Measurements from ENCODE around the gene MYLK. TPM values are rescaled to one million over a fixed set of nuclear protein-coding genes. Genes with fewer than 3 reads are reported as not detected.

Gene MYLK
- total RNA-seq, 4 donors from 2014 or later = 24.6 to 47.0 (median 39.2) TPM

GRCh38 chr3:123692041-123692440 lies 192.1 kb downstream of the MYLK start:
- Histone ChIP-seq H3K36me3 (no peaks in the 10 kb centered on the region), H3K27ac (peak overlapping the region; percentile 34), H3K4me3 (no peak overlapping the region), H3K27me3 (no peaks in the 10 kb centered on the region), H3K4me1 (peaks cover 25% of the 10 kb centered on the region), H3K9me3 (no peaks in the 10 kb centered on the region)
- TF ChIP-seq POLR2A (IDR thresholded peaks at IDR 0.05) = no peak
- 74% methylated on average over 9 of the region's 9 CpGs for WGBS
- DNase-seq (ENCODE audit: low spot score in 2 of 2) = no peak

- no peaks in the 10 kb centered on the region for H3K9me3 ChIP-seq
- TF ChIP-seq CTCF (IDR thresholded peaks at IDR 0.05) (no peak), POLR2AphosphoS5 (IDR thresholded peaks at IDR 0.05) (no peak), EP300 (IDR thresholded peaks at IDR 0.05) (no peak), POLR2A (IDR thresholded peaks at IDR 0.05) (no peak)
- H3K27me3 ChIP-seq = no peaks in the 10 kb centered on the region
- peaks cover 17% of the 10 kb centered on the region for H3K4me1 ChIP-seq
- H3K36me3 ChIP-seq = no peaks in the 10 kb centered on the region
- no peak for DNase-seq (ENCODE audit: low spot score in 2 of 2)
- H3K27ac ChIP-seq = no peak overlapping the region
- 87% methylated on average over 3 of the region's 3 CpGs for WGBS
- H3K4me3 ChIP-seq = no peak overlapping the region
Measured at GRCh38 chr3:123689831-123690230, 194.3 kb downstream of the MYLK start.

DNA sequence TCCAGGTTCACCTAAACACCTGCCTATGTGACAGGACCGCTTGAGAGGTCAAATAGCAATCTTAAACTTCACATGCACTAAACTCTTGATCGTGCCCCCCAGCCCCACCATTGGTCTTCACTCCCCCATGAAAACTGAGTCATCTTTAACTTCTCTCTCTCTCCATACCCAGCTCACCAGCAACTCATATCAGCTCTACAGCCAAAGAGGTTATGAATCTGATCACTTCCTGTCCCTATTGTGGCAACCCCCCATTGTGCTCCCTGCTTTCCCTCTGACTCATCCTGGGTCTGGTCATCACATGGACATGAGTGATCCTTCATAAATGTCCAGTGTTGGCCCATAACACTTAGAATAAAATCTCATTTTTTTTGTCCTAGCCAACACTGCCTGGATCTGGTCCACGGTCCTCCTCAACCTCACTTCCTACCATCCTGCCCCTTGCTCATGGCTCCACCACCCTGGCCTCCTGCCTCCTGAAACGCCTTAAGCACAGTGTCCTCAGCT lies 195.8 kb downstream of the MYLK start:
- peaks cover 16% of the 10 kb centered on the region for H3K4me1 ChIP-seq
- TF ChIP-seq EP300 (IDR thresholded peaks at IDR 0.05) = no peak
- H3K9me3 ChIP-seq = no peaks in the 10 kb centered on the region
- H3K27me3 ChIP-seq = no peaks in the 10 kb centered on the region
- H3K4me3 ChIP-seq = no peak overlapping the region
- H3K27ac ChIP-seq = peak overlapping the region; percentile 55
- no peak for DNase-seq (ENCODE audit: low spot score in 2 of 2)
- 82% methylated on average over 4 of the region's 4 CpGs for WGBS
- no peaks in the 10 kb centered on the region for H3K36me3 ChIP-seq

GRCh38 chr3:123687286-123687685 lies 196.8 kb downstream of the MYLK start:
- Histone ChIP-seq H3K36me3 (peaks cover 5% of the 10 kb centered on the region), H3K27me3 (no peaks in the 10 kb centered on the region), H3K9me3 (no peaks in the 10 kb centered on the region), H3K4me1 (peaks cover 16% of the 10 kb centered on the region), H3K4me3 (no peak overlapping the region), H3K27ac (peak overlapping the region; percentile 28)
- DNase-seq (ENCODE audit: low spot score in 2 of 2) = no peak
- TF ChIP-seq POLR2A (IDR thresholded peaks at IDR 0.05) (no peak), POLR2AphosphoS5 (IDR thresholded peaks at IDR 0.05) (no peak), EP300 (IDR thresholded peaks at IDR 0.05) (no peak), CTCF (IDR thresholded peaks at IDR 0.05) (no peak)

DNA sequence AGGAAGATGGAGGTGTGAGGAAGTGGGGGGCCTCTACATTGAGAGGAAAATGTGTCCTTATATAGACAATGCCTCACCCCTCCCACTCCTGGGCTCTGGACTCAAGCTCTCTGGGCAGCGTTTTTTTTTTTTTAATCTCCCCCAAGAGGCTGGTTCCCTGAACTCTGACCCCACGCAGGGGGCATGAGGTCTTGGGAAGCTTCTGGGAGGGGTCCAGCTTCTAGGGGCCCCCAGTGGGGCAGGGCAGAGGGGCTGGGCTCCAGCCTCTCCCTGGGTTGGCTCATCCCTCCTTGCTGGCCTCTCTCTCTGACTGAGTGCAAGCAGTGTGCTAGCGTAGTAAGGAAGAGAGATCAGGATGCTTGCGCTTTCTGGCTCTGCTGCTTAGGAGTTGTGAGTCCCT lies 197.9 kb downstream of the MYLK start:
- Histone ChIP-seq H3K4me1 (peaks cover 16% of the 10 kb centered on the region), H3K4me3 (no peak overlapping the region), H3K27ac (no peak overlapping the region), H3K9me3 (no peaks in the 10 kb centered on the region), H3K27me3 (no peaks in the 10 kb centered on the region), H3K36me3 (peaks cover 5% of the 10 kb centered on the region)
- WGBS = 63% methylated on average over 3 of the region's 4 CpGs
- no peak for DNase-seq (ENCODE audit: low spot score in 2 of 2)
- TF ChIP-seq POLR2A (IDR thresholded peaks at IDR 0.05) = no peak
- TF ChIP-seq CTCF (IDR thresholded peaks at IDR 0.05) = no peak
- TF ChIP-seq EP300 (IDR thresholded peaks at IDR 0.05) = no peak
- TF ChIP-seq POLR2AphosphoS5 (IDR thresholded peaks at IDR 0.05) = no peak

DNA sequence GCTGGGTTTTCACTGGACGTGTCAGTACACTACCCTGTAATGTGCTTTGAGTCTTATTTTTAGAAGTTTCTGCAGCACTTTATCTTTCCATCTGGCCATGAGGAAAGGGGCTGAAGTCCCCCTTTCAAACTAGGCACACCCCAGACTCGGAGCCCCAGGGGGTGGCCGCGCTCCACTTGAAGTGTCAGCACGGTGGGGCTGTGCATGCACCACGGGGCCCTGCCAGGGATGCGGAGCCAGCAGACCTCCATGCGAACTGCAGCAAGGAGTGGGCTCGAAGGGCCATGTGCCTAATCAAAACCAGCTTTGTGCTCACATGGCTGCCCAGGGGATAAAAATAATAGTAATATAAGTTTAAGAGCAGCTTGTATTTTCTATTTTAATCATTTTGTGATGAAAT lies 198.4 kb downstream of the MYLK start:
- H3K4me3 ChIP-seq = no peak overlapping the region
- WGBS = 72% methylated on average over 9 of the region's 9 CpGs
- H3K4me1 ChIP-seq = peaks cover 16% of the 10 kb centered on the region
- no peaks in the 10 kb centered on the region for H3K27me3 ChIP-seq
- TF ChIP-seq POLR2A (IDR thresholded peaks at IDR 0.05) (no peak), CTCF (IDR thresholded peaks at IDR 0.05) (no peak), EP300 (IDR thresholded peaks at IDR 0.05) (no peak), POLR2AphosphoS5 (IDR thresholded peaks at IDR 0.05) (no peak)
- peaks cover 5% of the 10 kb centered on the region for H3K36me3 ChIP-seq
- no peak overlapping the region for H3K27ac ChIP-seq
- H3K9me3 ChIP-seq = no peaks in the 10 kb centered on the region
- no peak for DNase-seq (ENCODE audit: low spot score in 2 of 2)

Measured in suprapubic skin (tissue), 4 donors.